Measurements from ENCODE around the gene LRRC72.

LRRC72 gene

DNA sequence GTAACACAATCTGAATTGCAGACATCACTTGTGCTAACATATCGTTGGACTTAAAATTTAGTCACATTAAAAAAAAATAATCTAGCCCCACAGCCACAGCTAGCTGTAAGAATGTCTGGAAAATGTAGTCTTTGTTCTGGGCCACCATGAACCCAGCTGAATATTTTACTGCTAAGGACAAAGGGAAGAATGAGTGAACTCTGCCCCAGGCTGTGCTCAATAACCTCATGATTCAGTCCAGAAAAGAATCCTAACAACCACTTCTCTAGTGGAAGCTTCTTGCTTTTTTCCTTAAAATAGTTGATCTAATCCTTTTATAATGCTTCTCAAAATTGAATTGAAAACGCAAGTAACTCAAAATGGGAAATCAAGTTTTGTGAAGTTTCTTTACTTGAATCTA lies 35.5 kb upstream of the LRRC72 start:
- Histone ChIP-seq H2AFZ (ENCODE audit: low read depth) (no peak overlapping the region), H3K27me3 (ENCODE audit: insufficient read depth, low read depth) (no peaks in the 10 kb centered on the region), H3K36me3 (ENCODE audit: insufficient read depth) (no peaks in the 10 kb centered on the region), H3K9ac (no peak overlapping the region), H3K4me2 (no peak overlapping the region), H4K20me1 (ENCODE audit: insufficient read depth) (no peaks in the 10 kb centered on the region), H3K4me3 (IDR thresholded peaks at IDR 0.05; ENCODE audit: insufficient read depth, low read depth, low read length) (no peak overlapping the region), H3K27ac (no peak overlapping the region), H3K79me2 (ENCODE audit: insufficient read depth, low read depth) (no peaks in the 10 kb centered on the region), H3K4me1 (ENCODE audit: low read depth, poor library complexity, severe bottlenecking) (no peaks in the 10 kb centered on the region)
- TF ChIP-seq CTCF (conservative IDR thresholded peaks at IDR 0.05; ENCODE audit: low read depth, low read length): no peak

DNA sequence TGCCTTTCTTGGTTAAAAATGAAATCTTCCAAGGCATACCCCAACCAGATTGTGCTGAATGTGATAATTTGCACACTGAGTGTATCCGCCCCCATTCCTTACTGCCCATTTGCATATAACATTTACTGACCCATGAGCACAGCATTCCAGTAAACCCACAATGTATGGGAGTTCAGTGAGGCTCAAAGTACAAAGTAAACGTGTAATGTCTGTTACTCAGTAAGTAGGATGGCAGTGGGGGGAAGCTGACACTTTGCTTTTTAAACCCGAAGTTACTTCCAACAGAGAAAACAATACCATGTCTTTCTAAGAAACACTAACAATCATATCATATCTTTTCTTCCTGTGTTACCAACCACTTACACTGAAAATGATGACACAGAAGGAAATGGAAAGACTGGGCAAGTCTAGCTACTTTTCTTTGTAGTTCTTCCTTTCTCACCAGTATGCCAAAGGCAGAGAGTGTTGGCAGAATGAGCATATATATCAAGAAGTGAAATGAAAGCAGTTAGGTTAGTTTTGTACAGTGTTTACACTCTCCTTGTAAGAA lies 34.0 kb upstream of the LRRC72 start:
- Histone ChIP-seq H4K20me1 (ENCODE audit: insufficient read depth) (no peaks in the 10 kb centered on the region), H3K27me3 (ENCODE audit: insufficient read depth, low read depth) (no peaks in the 10 kb centered on the region), H3K4me2 (no peak overlapping the region), H3K27ac (no peak overlapping the region), H3K4me1 (ENCODE audit: low read depth, poor library complexity, severe bottlenecking) (no peaks in the 10 kb centered on the region), H2AFZ (ENCODE audit: low read depth) (no peak overlapping the region), H3K4me3 (IDR thresholded peaks at IDR 0.05; ENCODE audit: insufficient read depth, low read depth, low read length) (no peak overlapping the region), H3K9ac (no peak overlapping the region), H3K36me3 (ENCODE audit: insufficient read depth) (no peaks in the 10 kb centered on the region), H3K79me2 (ENCODE audit: insufficient read depth, low read depth) (no peaks in the 10 kb centered on the region)
- TF ChIP-seq CTCF (conservative IDR thresholded peaks at IDR 0.05; ENCODE audit: low read depth, low read length): no peak

GRCh38 chr7:16493266-16493665 lies 33.4 kb upstream of the LRRC72 start:
- TF ChIP-seq CTCF (conservative IDR thresholded peaks at IDR 0.05; ENCODE audit: low read depth, low read length): no peak
- no peak overlapping the region for H3K9ac ChIP-seq
- H4K20me1 ChIP-seq (ENCODE audit: insufficient read depth): no peaks in the 10 kb centered on the region
- H3K4me3 ChIP-seq (IDR thresholded peaks at IDR 0.05; ENCODE audit: insufficient read depth, low read depth, low read length): no peak overlapping the region
- H3K27ac ChIP-seq: no peak overlapping the region
- no peaks in the 10 kb centered on the region for H3K36me3 ChIP-seq (ENCODE audit: insufficient read depth)
- H3K27me3 ChIP-seq (ENCODE audit: insufficient read depth, low read depth): no peaks in the 10 kb centered on the region
- H2AFZ ChIP-seq (ENCODE audit: low read depth): no peak overlapping the region
- no peak overlapping the region for H3K4me2 ChIP-seq
- no peaks in the 10 kb centered on the region for H3K4me1 ChIP-seq (ENCODE audit: low read depth, poor library complexity, severe bottlenecking)
- H3K79me2 ChIP-seq (ENCODE audit: insufficient read depth, low read depth): no peaks in the 10 kb centered on the region

- Histone ChIP-seq H3K4me3 (IDR thresholded peaks at IDR 0.05; ENCODE audit: insufficient read depth, low read depth, low read length) (no peak overlapping the region), H3K4me1 (ENCODE audit: low read depth, poor library complexity, severe bottlenecking) (no peaks in the 10 kb centered on the region), H3K36me3 (ENCODE audit: insufficient read depth) (no peaks in the 10 kb centered on the region), H3K4me2 (no peak overlapping the region), H2AFZ (ENCODE audit: low read depth) (no peak overlapping the region), H3K27ac (no peak overlapping the region), H3K27me3 (ENCODE audit: insufficient read depth, low read depth) (no peaks in the 10 kb centered on the region), H3K9ac (no peak overlapping the region), H3K79me2 (ENCODE audit: insufficient read depth, low read depth) (no peaks in the 10 kb centered on the region), H4K20me1 (ENCODE audit: insufficient read depth) (no peaks in the 10 kb centered on the region)
- no peak for TF ChIP-seq CTCF (conservative IDR thresholded peaks at IDR 0.05; ENCODE audit: low read depth, low read length)
Observed at GRCh38 chr7:16494551-16494950, 32.1 kb upstream of the LRRC72 start.
